Sigmoid colon (tissue), 7 donors: ENCODE data around the gene TCF7L1. TPM values are rescaled to one million over a fixed set of nuclear protein-coding genes. Genes with fewer than 3 reads are reported as not detected.
"Not testable (repeated sequence)": the region's sequence is repeated elsewhere in the genome, so short reads cannot be mapped to it uniquely, and the experiment has no call there.

Experiments used
- DNase-seq: peaks from one replicate; pipeline ENCODE4 v3.0.0-alpha.2; 2019
- H3K27ac ChIP-seq, 4 donors: fragments of 200-600 bp; sonication (generic); one replicate each; pipeline ENCODE4 v1.5.1; 2016 to 2019; ENCODE audit warnings: mild to moderate bottlenecking in 1 of 4
- H3K27me3 ChIP-seq, 3 donors: fragments of 200-600 bp; sonication (generic); one replicate each; pipeline ENCODE4 v1.5.1; 2019; ENCODE audit warnings: mild to moderate bottlenecking in 1 of 3
- H3K36me3 ChIP-seq, 4 donors: fragments of 200-600 bp; sonication (generic); one replicate each; pipeline ENCODE4 v1.5.1; 2016 to 2019
- H3K4me1 ChIP-seq, 4 donors: fragments of 200-600 bp; sonication (generic); one replicate each; pipeline ENCODE4 v1.5.1; 2017 to 2019
- H3K4me3 ChIP-seq, 4 donors: fragments of 200-600 bp; sonication (generic); one replicate each; pipeline ENCODE4 v1.5.1; 2017 to 2019; ENCODE audit warnings: mild to moderate bottlenecking in 2 of 4, moderate library complexity in 1 of 4
- H3K9me3 ChIP-seq, 4 donors: fragments of 200-600 bp in 3 of 4; sonication (generic) in 3 of 4; one replicate each; pipeline versions ENCODE4 v1.5.1 to v1.6.1; 2013 to 2019
- CTCF ChIP-seq, 4 experiments: fragments of 450-650 bp in 3 of 4; fragments of 200-600 bp in 1 of 4; IDR thresholded peaks; one replicate each; pipeline ENCODE4 v1.5.1; 2016 to 2019; ENCODE audit warnings: antibody characterized with exemption in 4 of 4, mild to moderate bottlenecking in 3 of 4, moderate library complexity in 2 of 4
- EP300 ChIP-seq, 4 donors: sonication (generic); formaldehyde crosslinking; IDR thresholded peaks; one replicate each; pipeline ENCODE4 v1.6.1; 2017; ENCODE audit warnings: antibody characterized with exemption in 4 of 4
- POLR2A ChIP-seq, 2 donors: fragments of 450-650 bp; IDR thresholded peaks; one replicate each; pipeline ENCODE4 v1.6.1; 2016; ENCODE audit warnings: antibody characterized with exemption in 2 of 2, mild to moderate bottlenecking in 2 of 2, moderate library complexity in 2 of 2
- POLR2AphosphoS5 ChIP-seq, 4 donors: sonication (generic); formaldehyde crosslinking; IDR thresholded peaks; one replicate each; pipeline ENCODE4 v1.6.1; 2017; ENCODE audit warnings: antibody characterized with exemption in 4 of 4
- WGBS, 2 donors: extraction: QIAGEN DNeasy Blood & Tissue Kit; methylation state at CpG; one replicate each; pipeline ENCODE4 v1.1.7; 2013; 5-methylcytosine and 5-hydroxymethylcytosine counted together
- intact Hi-C: fragments of 100-400 bp; cut with DNase I; formaldehyde crosslinking; loops from one replicate; pipeline ENCODE4 v1.15.1; 2023
- polyA plus RNA-seq, 3 donors: library from polyadenylated mRNA; stranded (reverse); fragments of 200-250 nt; gene quantifications; one replicate each; pipeline ENCODE4 v1.2.3, GENCODE V29; 2013
- total RNA-seq, 4 donors: library from RNA; depleted of rRNA; stranded (reverse); fragments of >200 nt; gene quantifications; one replicate each; pipeline ENCODE4 v1.1.0, GENCODE V29; 2016
- donor health status: healthy with polysubstance abuse.
- donor health status: Bipolar disorder and iron deficiency.
- donor health status: healthy.

The TCF7L1 gene
- total and polyA plus RNA-seq, 7 donors = 1.2 to 15.2 (median 4.0) TPM

- 95% methylated on average over 30 of the region's 30 CpGs for WGBS, 2 donors
- H3K27ac ChIP-seq = no peak overlapping the region
- no peak for TF ChIP-seq CTCF (IDR thresholded peaks at IDR 0.05)
- no peak for TF ChIP-seq POLR2AphosphoS5 (IDR thresholded peaks at IDR 0.05)
- TF ChIP-seq EP300 (IDR thresholded peaks at IDR 0.05) = no peak
- TF ChIP-seq POLR2A (IDR thresholded peaks at IDR 0.05) = no peak
- intact Hi-C loops = no loop called here
- H3K4me1 ChIP-seq = no peaks in the 10 kb centered on the region
- H3K36me3 ChIP-seq = peaks cover 0 to 38% (median 11%) of the 10 kb centered on the region in 4 donors
- H3K9me3 ChIP-seq = no peaks in the 10 kb centered on the region
- no peak overlapping the region for H3K4me3 ChIP-seq
- peaks cover 0 to 8% (median 0%) of the 10 kb centered on the region in 3 donors for H3K27me3 ChIP-seq
- DNase-seq = no peak
Measured at GRCh38 chr2:85341269-85342029, 208.3 kb downstream of the TCF7L1 start.

GRCh38 chr2:85342156-85342555, 209.0 kb downstream of the TCF7L1 start:
- Histone ChIP-seq H3K4me1 (no peaks in the 10 kb centered on the region), H3K9me3 (no peaks in the 10 kb centered on the region), H3K27ac (no peak overlapping the region), H3K4me3 (no peak overlapping the region), H3K36me3 (peaks cover 0 to 43% (median 14%) of the 10 kb centered on the region in 4 donors), H3K27me3 (peaks cover 0 to 8% (median 0%) of the 10 kb centered on the region in 3 donors)
- intact Hi-C loops = no loop called here
- TF ChIP-seq EP300 (IDR thresholded peaks at IDR 0.05) = no peak
- TF ChIP-seq CTCF (IDR thresholded peaks at IDR 0.05) = no peak
- no peak for TF ChIP-seq POLR2AphosphoS5 (IDR thresholded peaks at IDR 0.05)
- TF ChIP-seq POLR2A (IDR thresholded peaks at IDR 0.05) = no peak
- 83 to 93% methylated on average over 3 of the region's 3 CpGs for WGBS, 2 donors
- DNase-seq = no peak

- H3K4me3 ChIP-seq, H3K27ac ChIP-seq, H3K4me1 ChIP-seq, DNase-seq, intact Hi-C loops, H3K27me3 ChIP-seq, H3K9me3 ChIP-seq: not testable (repeated sequence)
- 93 to 94% methylated on average over 10 of the region's 10 CpGs for WGBS, 2 donors
- peaks cover 0 to 55% (median 19%) of the 10 kb centered on the region in 4 donors for H3K36me3 ChIP-seq
Measured at GRCh38 chr2:85343207-85343895, 210.2 kb downstream of the TCF7L1 start.

GRCh38 chr2:85344356-85344954, 211.3 kb downstream of the TCF7L1 start:
- no peak overlapping the region for H3K27ac ChIP-seq
- peaks cover 0 to 62% (median 23%) of the 10 kb centered on the region in 4 donors for H3K36me3 ChIP-seq
- H3K9me3 ChIP-seq = no peaks in the 10 kb centered on the region
- WGBS, 2 donors = 71 to 89% methylated on average over 14 of the region's 14 CpGs
- H3K4me1 ChIP-seq = no peaks in the 10 kb centered on the region
- DNase-seq = no peak
- no peak overlapping the region for H3K4me3 ChIP-seq
- no peaks in the 10 kb centered on the region for H3K27me3 ChIP-seq
- intact Hi-C loops = no loop called here
- no peak for TF ChIP-seq POLR2AphosphoS5 (IDR thresholded peaks at IDR 0.05)
- no peak for TF ChIP-seq POLR2A (IDR thresholded peaks at IDR 0.05)
- no peak for TF ChIP-seq CTCF (IDR thresholded peaks at IDR 0.05)
- TF ChIP-seq EP300 (IDR thresholded peaks at IDR 0.05) = no peak

- no peaks in the 10 kb centered on the region for H3K27me3 ChIP-seq
- H3K4me1 ChIP-seq = peaks cover 0 to 3% (median 2%) of the 10 kb centered on the region in 4 donors
- no peaks in the 10 kb centered on the region for H3K9me3 ChIP-seq
- 23 to 74% methylated on average over 3 of the region's 3 CpGs for WGBS, 2 donors
- no peak overlapping the region for H3K4me3 ChIP-seq
- TF ChIP-seq POLR2A (IDR thresholded peaks at IDR 0.05) (no peak), EP300 (IDR thresholded peaks at IDR 0.05) (no peak), POLR2AphosphoS5 (IDR thresholded peaks at IDR 0.05) (no peak), CTCF (IDR thresholded peaks at IDR 0.05) (no peak)
- peaks cover 11 to 85% (median 42%) of the 10 kb centered on the region in 4 donors for H3K36me3 ChIP-seq
- DNase-seq = no peak
- H3K27ac ChIP-seq = no peak overlapping the region
- intact Hi-C loops = no loop called here
Measured at GRCh38 chr2:85347599-85347998, 214.4 kb downstream of the TCF7L1 start.
